Spleen (tissue), 7 donors: ENCODE data around the gene H6PD.

ENCODE experiments used
- POLR2AphosphoS5 ChIP-seq, 3 donors: sonication (generic); formaldehyde crosslinking; IDR thresholded peaks; one replicate each; pipeline ENCODE4 v1.5.1; 2017; ENCODE audit warnings: antibody characterized with exemption in 3 of 3
- TF ChIP-seq, protein P1 (sequence below), 11 experiments: fragments of 200-600 bp in 7 of 11; fragments of 450-650 bp in 4 of 11; sonication (generic) in 4 of 11; IDR thresholded peaks in 8 of 11; conservative IDR thresholded peaks in 3 of 11; 1 replicate in 7 of 11; 2 replicates in 4 of 11; pipeline versions ENCODE4 v1.4.0 to v1.8.0; 2016 to 2021; ENCODE audit warnings: antibody characterized with exemption in 11 of 11, inconsistent platforms in 4 of 11, mild to moderate bottlenecking in 1 of 11
- donor health status: DM: no; HTN: no; CAD: no; lungs with moderate emphysema.
- donor health status: DM: no; HTN: no; CAD: no.
- donor health status: DM: no; HTN: no; CAD: no.

- TF ChIP-seq POLR2AphosphoS5 (IDR thresholded peaks at IDR 0.05), result no peak
- TF ChIP-seq, protein P1, sequence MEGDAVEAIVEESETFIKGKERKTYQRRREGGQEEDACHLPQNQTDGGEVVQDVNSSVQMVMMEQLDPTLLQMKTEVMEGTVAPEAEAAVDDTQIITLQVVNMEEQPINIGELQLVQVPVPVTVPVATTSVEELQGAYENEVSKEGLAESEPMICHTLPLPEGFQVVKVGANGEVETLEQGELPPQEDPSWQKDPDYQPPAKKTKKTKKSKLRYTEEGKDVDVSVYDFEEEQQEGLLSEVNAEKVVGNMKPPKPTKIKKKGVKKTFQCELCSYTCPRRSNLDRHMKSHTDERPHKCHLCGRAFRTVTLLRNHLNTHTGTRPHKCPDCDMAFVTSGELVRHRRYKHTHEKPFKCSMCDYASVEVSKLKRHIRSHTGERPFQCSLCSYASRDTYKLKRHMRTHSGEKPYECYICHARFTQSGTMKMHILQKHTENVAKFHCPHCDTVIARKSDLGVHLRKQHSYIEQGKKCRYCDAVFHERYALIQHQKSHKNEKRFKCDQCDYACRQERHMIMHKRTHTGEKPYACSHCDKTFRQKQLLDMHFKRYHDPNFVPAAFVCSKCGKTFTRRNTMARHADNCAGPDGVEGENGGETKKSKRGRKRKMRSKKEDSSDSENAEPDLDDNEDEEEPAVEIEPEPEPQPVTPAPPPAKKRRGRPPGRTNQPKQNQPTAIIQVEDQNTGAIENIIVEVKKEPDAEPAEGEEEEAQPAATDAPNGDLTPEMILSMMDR (IDR thresholded peaks at IDR 0.05 in 8 of 11, conservative IDR thresholded peaks at IDR 0.05 in 3 of 11), result no peak
These were observed 11.1 kb downstream of the H6PD start for GRCh38 chr1:9245661-9246060.
